ENCODE results near the gene CD55.

DNA sequence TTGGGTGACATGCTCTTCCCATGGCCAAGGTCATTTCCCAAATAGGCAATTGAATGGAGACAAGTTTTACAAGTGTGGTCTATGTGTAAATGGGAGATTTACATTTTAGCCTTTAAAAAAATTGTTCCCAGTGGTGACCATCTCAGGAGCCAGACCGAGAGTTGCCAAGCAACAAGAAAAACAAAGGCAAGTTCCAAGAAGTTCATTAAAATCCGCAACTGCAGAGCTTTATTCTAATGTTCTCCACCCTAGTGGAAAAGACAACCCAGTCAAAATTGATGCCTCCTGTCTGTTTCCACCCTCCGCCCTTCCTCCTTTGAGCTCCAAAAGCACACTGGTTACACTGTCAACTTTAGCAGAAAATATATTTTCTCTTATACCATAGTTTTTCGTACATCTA, 33.2 kb upstream of the CD55 start:
- TF ChIP-seq CTCF (IDR thresholded peaks at IDR 0.05; ENCODE audit: poor library complexity, severe bottlenecking) (no peak), POLR2AphosphoS5 (IDR thresholded peaks at IDR 0.05) (no peak), MXI1 (conservative IDR thresholded peaks at IDR 0.05; ENCODE audit: poor library complexity, severe bottlenecking) (no peak), RAD21 (conservative IDR thresholded peaks at IDR 0.05) (no peak), EP300 (conservative IDR thresholded peaks at IDR 0.05; ENCODE audit: poor library complexity, severe bottlenecking) (no peak), EZH2 (IDR thresholded peaks at IDR 0.05; ENCODE audit: borderline replicate concordance, insufficient read depth, low read length, poor library complexity, severe bottlenecking) (no peak), SMC3 (conservative IDR thresholded peaks at IDR 0.05; ENCODE audit: poor library complexity) (no peak), TAF1 (IDR thresholded peaks at IDR 0.05; ENCODE audit: low read depth) (no peak)

Measured in neural cell (in vitro differentiated cells).